HG03175 (cell line): ENCODE measurements around the gene KRTAP5-1.

Experiments used
- ATAC-seq: cut with Tn5 transposase; IDR thresholded peaks from one replicate; pipeline ENCODE4 v1.9.1; 2021; ENCODE audit warnings: mild to moderate bottlenecking, moderate library complexity; ENCODE audit not compliant: unreplicated experiment

KRTAP5-1 gene

DNA sequence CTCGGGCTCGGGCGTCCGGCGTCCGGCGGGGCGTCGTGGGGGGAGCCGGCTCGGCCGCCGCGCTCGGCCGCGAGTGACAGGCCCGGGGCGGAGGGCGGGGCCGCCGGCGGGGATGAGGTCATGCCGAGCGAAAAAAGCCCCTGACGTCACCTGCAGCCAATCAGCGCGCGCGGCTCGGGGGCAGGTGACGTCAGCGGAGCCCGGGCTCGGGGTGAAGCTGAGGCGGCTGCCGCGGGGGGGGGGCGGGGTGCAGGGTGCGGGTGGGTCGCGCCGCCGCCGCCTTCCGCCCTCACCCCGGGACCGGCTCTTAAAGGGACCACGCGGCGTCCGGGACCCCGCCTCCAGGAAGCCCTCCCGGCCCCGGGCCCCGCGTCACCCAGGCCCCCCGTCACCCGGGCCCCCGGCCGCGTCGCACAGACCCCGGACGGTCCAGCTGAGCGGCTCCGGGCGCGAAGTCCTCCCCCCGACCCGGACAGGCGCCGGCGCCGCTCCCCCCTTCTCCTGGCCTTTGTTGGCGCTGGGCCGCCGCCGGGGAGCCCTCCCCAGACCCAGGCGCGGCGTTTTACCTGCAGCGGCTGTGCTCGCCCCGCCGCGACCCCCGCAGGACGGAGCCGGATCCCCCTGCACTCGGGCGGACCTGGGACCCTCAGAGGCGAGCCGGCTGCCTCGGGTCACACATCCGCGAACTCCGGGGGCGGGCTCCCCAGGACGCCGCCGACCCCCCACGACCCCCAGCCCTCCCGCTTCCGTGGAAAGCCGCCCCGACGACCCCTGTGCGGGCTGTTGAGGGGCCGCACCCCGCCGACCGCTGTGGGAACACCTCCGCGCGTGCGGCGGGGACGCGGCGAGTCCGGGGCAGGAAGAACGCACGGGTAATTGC lies 12.6 kb downstream of the KRTAP5-1 start, which contains the start of gene DUSP8:
Gene DUSP8, minus strand, starts transcription at position 75 of the 880 bp plus-strand sequence. CDS start 6,445 bp downstream, outside the sequence.
- peak; percentile 59 for ATAC-seq

DNA sequence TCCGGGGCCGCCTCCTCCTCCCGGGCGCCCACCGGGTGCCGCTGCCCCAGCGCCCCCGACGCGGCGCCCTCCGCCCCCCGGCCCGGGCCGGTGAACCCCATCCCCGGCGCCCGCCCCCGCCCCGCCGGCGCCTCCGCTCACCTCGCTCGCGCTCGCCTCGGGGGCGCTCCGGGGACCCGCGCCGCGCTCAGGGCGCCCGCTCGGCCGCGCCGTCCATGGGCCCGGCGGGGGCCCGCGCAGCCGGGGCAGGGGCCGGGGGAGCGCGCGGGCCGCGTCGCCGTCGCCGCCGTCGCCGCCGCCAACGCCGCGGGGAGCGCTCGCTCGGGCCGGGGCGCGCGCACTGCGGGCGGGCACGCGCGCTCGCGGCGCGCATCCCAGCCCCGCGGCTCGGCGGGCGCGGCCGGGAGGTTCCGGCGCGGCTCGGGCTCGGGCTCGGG lies 13.3 kb downstream of the KRTAP5-1 start:
- ATAC-seq, result no peak

DNA sequence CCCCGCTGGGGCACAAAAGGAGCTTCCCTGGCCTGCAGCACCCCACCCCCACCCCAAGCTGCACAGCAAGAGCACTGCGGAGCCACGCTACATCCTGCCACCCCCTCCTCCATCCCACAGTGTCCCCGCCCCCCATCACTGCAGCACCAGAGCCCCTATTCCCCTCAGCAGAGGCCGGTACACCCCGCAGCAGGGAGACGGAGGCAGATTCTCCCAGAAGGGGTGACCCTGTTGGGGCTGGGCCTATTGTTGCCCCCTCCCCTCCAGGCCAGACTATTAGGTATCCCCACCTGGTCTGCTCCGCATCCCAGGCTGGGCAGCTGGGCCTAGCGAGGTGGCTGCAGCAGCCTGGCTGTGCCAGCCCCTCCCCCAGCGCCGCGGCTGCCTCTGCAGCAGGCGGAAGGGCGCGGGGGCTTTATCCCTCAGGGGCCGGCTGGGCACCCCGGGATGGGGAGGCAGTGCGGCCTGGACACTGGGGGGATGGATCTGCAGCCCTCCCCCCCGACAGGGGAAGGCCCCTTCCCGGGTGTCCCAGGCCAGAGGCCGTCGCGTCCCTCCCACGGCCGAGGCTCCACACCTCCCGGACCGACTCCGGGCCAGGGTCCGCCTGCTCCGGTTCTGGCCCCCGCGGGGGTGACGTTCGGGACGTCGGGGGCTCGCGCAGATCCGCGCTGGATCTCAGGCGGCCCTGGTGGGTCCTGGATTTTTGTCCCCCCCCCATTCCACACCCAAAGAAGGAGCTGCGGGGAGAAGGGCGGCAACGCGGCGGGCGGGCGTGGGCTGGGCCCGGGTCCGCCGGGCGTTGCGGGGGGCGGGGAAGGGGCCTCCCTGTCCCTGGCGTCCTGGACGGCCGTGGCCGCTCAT lies 14.0 kb downstream of the KRTAP5-1 start:
- no peak for ATAC-seq

DNA sequence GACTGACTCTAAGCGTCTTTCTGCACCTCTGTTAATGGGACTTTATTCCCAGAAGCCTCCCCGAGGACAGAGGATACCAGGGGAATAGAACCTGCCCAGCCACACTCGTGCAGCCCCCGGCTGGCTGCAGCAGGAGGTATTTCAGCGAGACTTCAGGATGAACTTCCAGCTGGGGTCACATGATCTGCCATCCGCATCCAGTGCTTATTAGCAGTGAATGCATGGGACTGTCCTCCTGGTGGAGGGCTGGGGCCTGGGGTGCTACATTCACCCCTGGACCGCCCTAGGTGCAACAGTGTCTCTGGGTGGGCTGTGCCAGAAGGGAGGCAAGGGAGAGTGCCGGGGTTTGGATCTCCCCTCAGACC lies 14.6 kb downstream of the KRTAP5-1 start:
- ATAC-seq, result no peak

DNA sequence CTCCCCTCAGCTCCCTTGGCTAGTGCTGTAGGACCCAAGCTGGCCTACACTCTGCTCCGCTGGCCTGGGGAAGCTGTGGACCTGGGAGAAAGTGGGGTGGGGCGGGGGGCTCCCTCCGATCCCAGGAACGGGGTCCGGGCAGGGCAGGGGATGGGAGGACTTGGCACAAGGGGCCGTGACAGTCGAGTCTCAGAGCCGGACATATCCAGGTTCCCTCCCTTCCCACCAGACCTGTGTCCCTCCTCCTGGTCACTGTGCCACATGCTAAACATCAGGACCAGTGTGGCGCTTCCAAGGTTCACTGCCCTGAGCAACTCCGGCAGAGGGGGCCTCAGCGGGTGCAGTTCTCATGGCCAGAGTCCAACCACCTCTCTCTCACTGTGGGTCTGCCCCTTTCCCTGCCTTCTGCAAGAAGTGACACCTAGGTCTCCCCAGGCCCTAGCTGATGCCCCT lies 15.1 kb downstream of the KRTAP5-1 start:
- ATAC-seq, result no peak

DNA sequence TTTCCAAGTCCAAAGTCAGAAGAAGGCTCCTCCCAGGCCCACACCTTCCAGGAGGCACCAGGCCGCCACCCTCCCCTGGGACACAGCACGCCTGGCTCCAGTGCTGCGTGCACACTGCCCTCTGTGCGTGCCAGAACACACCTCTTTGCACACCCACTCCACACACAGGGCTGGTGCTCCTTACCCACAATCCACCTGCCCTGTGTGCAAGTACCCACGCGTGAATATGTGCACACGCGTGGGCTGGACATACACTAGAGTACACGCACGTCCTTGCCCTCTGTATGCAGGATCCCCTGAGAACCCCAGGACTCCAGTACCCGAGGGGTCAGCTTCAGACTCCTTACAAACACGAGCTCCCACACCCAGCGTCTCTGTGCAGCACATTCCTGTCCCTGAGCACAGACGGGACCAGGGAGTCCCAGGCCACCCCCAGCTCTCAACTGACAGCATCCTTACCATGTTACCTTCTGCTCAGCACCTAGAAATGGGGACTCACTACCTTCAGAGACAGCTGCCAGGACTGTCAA lies 15.8 kb downstream of the KRTAP5-1 start:
- no peak for ATAC-seq

DNA sequence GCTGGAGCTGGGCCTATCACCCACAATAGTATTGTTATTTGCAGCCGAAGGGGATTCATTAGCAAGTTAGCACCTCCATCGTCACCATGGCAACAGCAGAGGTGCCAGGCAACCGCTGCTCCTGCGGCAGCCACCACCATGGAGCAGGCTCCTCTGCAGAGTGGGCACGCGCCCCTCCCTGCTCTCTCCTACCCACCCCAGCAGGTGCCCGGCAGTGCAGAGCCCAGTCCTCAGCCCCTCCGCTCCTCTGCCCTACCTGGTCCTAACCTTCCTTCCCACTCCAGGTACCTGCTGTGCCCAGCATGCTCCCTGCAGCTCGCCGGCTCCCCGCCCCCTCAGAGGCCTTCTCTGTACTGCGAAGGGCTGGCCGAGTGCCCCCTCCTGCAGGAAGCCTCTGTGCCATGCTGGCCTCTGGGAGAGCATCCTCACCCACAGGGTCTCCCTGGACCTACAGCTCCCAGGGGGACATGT lies 16.6 kb downstream of the KRTAP5-1 start:
- ATAC-seq, result no peak

DNA sequence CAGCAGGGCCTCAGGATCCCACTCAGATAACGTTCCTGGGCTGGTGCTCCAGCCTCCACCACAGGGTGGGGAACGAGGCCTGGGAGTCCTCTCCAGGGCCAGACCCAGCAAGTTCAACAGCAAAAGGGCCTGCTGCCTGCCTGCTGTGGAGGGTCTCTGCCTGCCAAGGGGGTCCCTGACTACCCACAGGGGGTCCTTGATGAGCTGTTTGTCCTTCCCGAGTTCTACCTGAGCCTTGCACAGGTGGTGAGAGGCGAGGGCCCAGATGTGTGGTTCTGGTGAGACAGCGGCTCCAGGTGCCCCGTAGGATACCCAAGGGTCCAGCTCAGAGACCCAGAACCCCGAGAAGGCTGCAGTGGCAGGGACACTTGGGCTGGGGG lies 17.4 kb downstream of the KRTAP5-1 start:
- no peak for ATAC-seq

DNA sequence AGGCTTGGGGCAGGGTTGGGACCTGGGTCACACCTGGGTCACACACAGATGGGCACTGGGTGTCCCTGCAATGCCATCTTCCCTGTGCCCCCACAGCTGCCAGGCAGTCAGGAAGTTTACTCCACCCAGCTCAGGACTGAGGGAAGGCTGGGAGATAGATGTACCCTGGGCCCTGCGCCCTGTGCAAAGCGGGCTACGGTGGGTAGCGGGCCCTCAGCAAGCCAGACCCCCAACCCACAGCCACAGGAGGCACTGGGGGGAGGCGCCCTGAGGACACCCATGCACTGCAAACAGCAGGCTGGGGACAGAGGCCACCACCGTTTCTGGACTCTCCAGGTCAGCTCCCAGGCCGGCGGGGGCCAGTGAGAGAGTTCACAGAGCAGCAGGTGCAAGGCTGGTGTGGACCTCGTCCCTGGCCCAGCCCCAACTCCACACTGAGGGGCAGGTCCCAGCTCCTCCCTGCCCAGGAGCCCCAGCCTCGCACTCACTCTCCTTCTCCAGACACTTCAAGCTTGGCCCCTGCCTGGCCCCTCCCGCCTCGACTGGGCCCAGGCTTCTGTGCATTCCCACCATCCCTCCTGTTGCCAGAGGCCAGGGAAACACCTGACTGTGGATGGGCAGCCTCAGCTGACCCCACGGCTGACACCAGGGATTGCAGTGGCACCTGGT lies 17.9 kb downstream of the KRTAP5-1 start:
- no peak for ATAC-seq

DNA sequence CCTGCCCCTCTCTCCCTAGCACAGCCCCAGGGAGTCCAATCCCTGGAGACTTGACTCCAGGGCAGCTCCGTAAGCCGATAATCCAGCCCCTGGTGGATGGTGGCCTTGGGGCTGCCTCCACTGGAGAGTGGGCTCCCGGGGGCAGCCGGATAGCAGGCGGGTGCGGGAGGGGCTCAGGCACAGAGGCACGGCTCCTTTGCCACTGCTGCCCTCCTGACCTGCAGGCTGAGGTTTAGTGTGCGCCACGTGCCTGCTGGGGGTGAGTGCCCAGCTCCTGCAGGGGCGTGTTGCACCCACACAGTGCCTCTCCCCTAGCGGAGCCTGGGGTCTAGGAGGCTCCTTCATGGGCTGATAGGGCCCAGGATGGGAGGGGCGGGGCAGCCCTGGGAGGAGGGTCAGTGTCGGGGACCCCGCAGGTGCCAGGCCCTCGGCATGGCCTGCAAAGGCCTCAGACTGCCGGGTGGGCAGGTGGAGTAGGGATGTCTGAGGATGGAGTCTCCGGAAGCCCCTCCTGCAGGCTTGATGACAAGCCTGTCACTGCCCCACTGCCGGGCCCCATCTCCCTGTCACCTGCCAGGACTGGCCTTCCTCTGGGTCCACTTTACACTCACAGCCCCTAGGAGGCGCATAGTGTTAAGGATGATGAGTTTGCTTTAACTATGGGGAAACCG lies 18.6 kb downstream of the KRTAP5-1 start:
- ATAC-seq, result no peak

DNA sequence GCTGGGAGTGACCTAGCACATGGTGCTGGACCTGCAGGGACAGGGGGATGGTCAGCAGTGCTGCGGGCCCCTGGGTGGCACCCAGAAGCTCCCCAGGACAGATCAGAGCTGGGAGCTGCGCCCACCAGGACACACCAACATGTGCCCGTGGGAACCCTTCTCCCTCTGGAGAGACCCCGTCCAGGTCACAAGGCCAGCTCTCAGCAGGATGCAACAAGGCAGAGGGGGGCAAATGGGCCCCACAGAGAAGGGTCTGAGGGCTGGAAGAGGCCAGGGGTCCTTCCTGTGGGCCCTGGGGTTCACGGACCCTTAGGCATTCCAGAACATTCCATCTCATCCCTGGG lies 19.2 kb downstream of the KRTAP5-1 start:
- ATAC-seq, result no peak

DNA sequence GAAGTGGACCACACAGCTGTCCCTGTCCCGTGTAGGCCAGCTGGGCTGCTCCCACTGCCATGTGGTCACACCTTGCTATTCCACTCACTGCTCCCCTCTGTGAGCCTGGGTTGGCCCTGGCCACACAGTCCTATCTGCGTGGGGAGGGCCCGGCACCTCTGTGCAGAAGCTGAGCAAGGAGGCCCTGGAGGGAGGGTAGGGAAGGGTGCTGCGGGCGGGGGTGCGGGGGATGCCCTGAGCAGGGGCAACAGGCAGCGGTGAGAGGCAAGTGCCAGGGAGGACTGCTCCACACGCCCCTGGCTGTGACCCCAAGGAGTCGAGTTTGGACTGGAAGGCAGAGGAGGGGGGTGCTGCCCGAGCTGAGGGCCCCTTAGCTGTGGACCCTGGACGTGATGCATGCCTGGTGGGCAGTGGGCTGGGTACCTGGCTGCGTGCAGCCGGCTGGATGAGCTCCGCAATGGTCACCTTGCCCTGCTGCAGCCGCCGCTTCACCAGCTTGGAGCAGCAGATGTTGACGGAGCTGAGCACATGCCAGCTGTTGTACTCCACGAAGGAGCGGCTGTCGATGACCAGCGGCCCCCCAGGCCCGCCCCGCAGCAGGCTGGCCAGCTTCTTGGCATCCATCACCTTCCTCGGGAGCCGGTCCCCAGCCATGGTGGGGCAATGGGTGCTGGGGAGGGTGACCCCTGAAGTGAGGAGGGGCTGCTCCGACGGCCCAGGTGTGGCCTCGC lies 19.7 kb downstream of the KRTAP5-1 start:
- ATAC-seq, result no peak

DNA sequence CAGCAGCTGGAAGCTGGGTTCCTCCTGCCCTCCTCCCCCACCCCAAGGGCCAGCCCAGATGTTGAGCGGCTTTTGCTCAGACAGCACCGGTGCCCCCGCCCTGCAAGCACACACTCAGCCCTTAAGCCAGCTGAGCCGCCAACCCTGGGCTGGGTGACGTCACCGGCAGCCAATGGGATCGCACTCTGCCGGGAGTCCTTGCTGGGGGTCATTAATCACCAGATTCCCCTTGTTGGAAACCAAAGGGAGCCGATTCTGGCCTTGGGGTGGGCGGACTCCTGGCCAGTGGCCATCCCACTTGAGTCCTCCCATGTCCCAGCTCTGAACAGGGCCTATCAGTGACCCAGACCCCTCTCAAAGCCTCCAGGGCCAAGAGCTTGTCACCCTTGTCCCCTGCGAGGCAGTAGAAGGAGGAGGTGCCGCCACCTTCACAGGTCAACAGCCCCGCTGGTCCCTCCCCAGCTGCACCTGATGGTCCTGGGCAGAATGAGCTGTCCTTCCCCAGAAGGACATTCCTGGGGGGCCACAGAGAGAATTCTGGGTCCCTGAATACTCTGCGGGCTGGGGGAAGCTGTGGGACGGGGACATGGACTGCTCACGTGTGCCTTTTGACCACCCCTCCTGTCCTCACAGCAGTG lies 20.4 kb downstream of the KRTAP5-1 start:
- ATAC-seq, result no peak

DNA sequence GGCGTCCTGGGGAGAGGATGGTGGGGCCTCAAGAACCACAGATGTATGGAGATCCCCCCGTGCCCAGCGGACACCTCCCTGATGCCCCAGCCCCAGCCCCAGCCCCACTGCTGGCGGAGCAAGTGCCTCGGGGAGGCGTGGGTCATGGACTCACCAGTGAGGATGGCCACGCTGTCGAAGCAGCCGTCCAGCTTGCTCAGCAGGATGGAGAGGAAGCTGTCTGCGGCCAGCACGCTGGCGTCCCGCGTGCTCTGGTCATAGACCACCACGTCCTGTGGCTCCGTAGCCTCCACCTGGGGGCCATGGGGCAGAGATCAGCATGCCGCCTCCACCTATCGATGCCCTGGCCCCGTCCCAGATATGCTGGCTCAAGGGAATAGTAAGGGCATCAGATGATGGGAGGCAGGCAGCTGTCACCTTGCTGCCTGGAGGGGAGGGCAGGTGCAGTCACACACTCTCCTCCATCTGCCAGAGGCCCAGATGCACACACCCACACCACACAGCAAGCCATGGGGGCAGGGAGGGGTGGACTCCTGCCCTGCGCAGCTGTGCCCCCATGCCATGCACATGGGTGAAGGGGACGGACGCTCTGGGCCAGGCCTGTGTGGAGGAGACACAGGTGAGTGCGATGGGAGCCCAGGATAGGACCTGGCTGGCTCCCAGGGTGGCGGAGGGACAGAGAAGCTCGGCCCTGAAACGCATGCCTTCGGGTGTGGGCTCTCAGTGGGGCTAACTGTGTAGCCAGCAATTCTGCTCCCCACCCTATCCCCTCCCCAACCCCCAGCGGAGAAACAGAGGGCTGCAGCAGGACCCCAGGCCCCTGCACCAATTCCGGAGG lies 21.2 kb downstream of the KRTAP5-1 start:
- ATAC-seq, result no peak

DNA sequence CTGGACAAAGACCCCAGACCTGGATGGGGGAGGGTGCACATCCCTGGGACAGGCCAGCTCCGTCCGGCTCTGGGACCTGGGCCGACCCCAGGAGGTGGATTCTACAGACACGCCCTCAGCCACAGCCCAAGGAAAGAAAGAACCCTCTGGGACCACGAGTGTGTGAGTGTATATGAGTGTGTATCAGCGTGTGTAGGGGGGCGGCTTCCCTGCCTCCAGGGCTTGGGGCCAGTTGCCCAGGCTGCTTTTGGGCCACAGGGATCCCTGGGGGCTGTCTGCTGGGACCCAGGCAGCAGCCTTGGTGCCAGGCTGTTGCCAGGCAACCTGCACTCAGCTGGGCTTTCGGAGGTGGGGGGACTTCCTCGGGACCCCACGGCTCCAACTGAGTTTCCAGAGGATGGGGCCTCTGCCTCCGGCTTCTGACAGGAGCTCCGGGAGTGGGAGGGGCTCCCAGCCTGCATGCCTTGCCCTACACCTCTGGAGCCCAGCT lies 21.9 kb downstream of the KRTAP5-1 start:
- no peak for ATAC-seq

DNA sequence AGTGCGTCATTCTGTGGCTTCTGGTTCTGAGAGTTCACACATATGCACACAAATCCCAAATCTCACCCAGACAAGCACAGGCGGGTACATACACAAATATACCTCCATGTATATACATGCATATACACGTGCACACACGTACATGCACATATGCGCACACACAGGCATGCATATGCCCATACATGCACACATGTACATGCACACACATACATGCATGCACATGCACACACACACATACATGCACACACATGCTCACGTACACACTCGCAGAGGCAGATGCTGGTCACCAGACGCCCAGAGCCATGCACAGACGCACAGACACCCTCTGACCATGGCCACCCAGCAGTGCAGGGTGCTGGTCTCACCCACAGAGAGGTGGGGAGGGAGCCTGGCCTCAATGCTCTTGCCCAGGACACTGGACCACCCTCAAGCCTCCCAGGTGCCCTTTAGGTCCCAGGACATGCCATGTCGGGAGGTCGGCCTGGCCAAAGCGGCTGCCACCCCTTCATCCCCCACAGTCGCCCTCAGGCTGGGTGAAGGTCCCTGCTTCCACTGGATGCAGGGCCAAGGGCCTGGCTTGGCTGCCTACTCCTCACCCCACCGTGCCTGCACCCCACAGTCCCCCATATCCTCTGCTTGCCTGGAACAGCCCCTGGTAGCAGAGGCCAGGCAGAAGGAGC lies 22.5 kb downstream of the KRTAP5-1 start:
- no peak for ATAC-seq

DNA sequence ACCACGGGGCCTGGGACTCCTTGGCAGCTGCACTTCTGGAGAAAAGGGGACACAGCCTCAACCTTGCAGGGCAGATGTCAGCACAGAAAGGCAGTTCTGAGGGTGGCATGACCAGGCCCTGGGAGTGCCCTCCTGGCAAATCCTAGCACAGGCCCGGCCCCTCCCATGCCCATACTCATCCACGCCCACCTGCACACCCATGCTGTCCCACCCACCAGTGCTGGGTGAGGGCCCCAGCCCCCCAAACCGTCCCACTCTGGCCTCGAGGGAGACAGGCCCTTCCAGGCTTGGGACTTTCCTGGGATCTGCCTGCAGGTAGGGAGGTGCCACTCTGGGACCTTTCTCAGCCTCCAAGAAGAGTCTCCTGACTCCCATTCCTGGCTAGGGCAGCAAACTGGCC lies 23.1 kb downstream of the KRTAP5-1 start:
- no peak for ATAC-seq

DNA sequence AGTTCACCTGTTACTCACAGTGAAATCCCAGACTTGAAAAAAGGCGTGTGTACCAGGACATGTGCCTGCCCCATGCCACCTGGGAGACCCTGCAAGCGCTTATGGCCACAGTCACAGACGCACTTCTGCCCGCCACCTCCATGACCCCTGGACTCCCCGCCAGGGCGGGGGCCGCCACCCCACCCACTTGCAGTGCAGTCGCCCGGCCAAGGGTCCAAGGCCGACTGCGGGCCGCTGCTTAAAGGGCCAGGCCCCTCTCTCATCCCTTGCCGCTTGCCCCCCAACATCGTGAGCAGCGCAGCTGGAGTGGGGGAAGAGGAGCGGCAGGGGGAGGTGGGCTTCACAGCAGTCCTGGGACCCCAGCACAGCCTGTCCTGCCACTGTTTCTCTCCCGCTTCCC lies 23.8 kb downstream of the KRTAP5-1 start:
- no peak for ATAC-seq
